Activated naive CD8-positive, alpha-beta T cell treated with anti-CD3 and anti-CD28 coated beads, Interleukin-2, amount 50 U/mL, for 16 hours (primary cell): Measurements from ENCODE around the gene ZNF24.

ENCODE experiments used
- DNase-seq: peaks from one replicate; pipeline ENCODE4 v3.0.0-alpha.2; 2020; ENCODE audit warnings: low read depth, low spot score

The ZNF24 gene

GRCh38 chr18:35355140-35355618 lies 11.0 kb upstream of the ZNF24 start:
- no peak for DNase-seq

GRCh38 chr18:35352778-35353177 lies 8.6 kb upstream of the ZNF24 start:
- DNase-seq: no peak

- DNase-seq: no peak
Measured at GRCh38 chr18:35352283-35352682, 8.1 kb upstream of the ZNF24 start.

- no peak for DNase-seq
Measured at GRCh38 chr18:35348001-35348400, 3.8 kb upstream of the ZNF24 start.

- DNase-seq: no peak
Measured at GRCh38 chr18:35345950-35346349, 1.7 kb upstream of the ZNF24 start.

GRCh38 chr18:35345460-35345921 lies 1.3 kb upstream of the ZNF24 start:
- no peak for DNase-seq

- DNase-seq: no peak
Measured at GRCh38 chr18:35344736-35345459, 678 bp upstream of the ZNF24 start.

GRCh38 chr18:35343488-35343935 lies 708 bp downstream of the ZNF24 start:
- DNase-seq: no peak

- DNase-seq: no peak
Measured at GRCh38 chr18:35337286-35337685, 6.9 kb downstream of the ZNF24 start.

- no peak for DNase-seq
Measured at GRCh38 chr18:35335866-35336265, 8.4 kb downstream of the ZNF24 start.

- DNase-seq: no peak
Measured at GRCh38 chr18:35334821-35335220, 9.4 kb downstream of the ZNF24 start.

- no peak for DNase-seq
Measured at GRCh38 chr18:35334212-35334611, 10.0 kb downstream of the ZNF24 start.

GRCh38 chr18:35331367-35332087 lies 12.7 kb downstream of the ZNF24 start:
- no peak for DNase-seq

- no peak for DNase-seq
Measured at GRCh38 chr18:35328868-35329267, 15.4 kb downstream of the ZNF24 start.

- DNase-seq: no peak
Measured at GRCh38 chr18:35326695-35327387, 17.4 kb downstream of the ZNF24 start.

GRCh38 chr18:35324926-35325655 lies 19.1 kb downstream of the ZNF24 start:
- no peak for DNase-seq

GRCh38 chr18:35322486-35323458 lies 21.4 kb downstream of the ZNF24 start:
- DNase-seq: no peak

- no peak for DNase-seq
Measured at GRCh38 chr18:35311496-35311895, 32.7 kb downstream of the ZNF24 start.

- DNase-seq: no peak
Measured at GRCh38 chr18:35306588-35307250, 37.5 kb downstream of the ZNF24 start.

GRCh38 chr18:35303610-35304009 lies 40.6 kb downstream of the ZNF24 start:
- no peak for DNase-seq
